Heart left ventricle (tissue), 16 donors: ENCODE results near the gene KREMEN1. TPM values are rescaled to one million over a fixed set of nuclear protein-coding genes. Genes with fewer than 3 reads are reported as not detected.

ENCODE experiments used
- ATAC-seq, 4 donors: fragments of 200-7000 bp; cut with Tn5 transposase; one replicate each; pipeline ENCODE4 v1.9.1; 2020 to 2022; ENCODE audit warnings: moderate library complexity in 4 of 4, mild to moderate bottlenecking in 3 of 4, moderate number of reproducible peaks in 1 of 4
- DNase-seq, 5 donors: peaks; one replicate each; pipeline ENCODE4 v3.0.0-alpha.2; 2020
- H3K27ac ChIP-seq, 12 donors: fragments of 200-600 bp; sonication (generic) in 4 of 12; one replicate each; pipeline versions ENCODE4 v1.5.0 to v1.8.0; 2016 to 2022; ENCODE audit warnings: mild to moderate bottlenecking in 2 of 12
- H3K27me3 ChIP-seq, 9 donors: fragments of 200-600 bp; sonication (generic) in 2 of 9; one replicate each; pipeline versions ENCODE4 v1.5.1 to v1.8.0; 2016 to 2022; ENCODE audit warnings: mild to moderate bottlenecking in 3 of 9
- H3K36me3 ChIP-seq, 9 donors: fragments of 200-600 bp; sonication (generic) in 2 of 9; one replicate each; pipeline versions ENCODE4 v1.5.0 to v1.8.0; 2018 to 2022; ENCODE audit warnings: mild to moderate bottlenecking in 2 of 9
- H3K4me1 ChIP-seq, 12 donors: fragments of 200-600 bp; sonication (generic) in 4 of 12; one replicate each; pipeline versions ENCODE4 v1.5.0 to v1.8.0; 2016 to 2022; ENCODE audit warnings: mild to moderate bottlenecking in 3 of 12
- H3K4me3 ChIP-seq, 12 donors: fragments of 200-600 bp; sonication (generic) in 4 of 12; one replicate each; pipeline versions ENCODE4 v1.5.0 to v1.8.0; 2017 to 2022; ENCODE audit warnings: mild to moderate bottlenecking in 9 of 12, moderate library complexity in 4 of 12
- H3K9me3 ChIP-seq, 12 donors: fragments of 200-600 bp; sonication (generic) in 4 of 12; one replicate each; pipeline versions ENCODE4 v1.5.0 to v1.8.0; 2016 to 2022; ENCODE audit warnings: mild to moderate bottlenecking in 1 of 12
- POLR2A ChIP-seq, 2 donors: fragments of 450-650 bp; IDR thresholded peaks; one replicate each; pipeline ENCODE4 v1.6.1; 2017; ENCODE audit warnings: antibody characterized with exemption in 2 of 2, mild to moderate bottlenecking in 2 of 2, moderate library complexity in 2 of 2
- WGBS, 4 donors: extraction: QIAGEN DNeasy Blood & Tissue Kit in 2 of 4; methylation state at CpG; one replicate each; pipeline versions ENCODE4 v1.1.5 to v1.1.7; 2013 to 2018; 5-methylcytosine and 5-hydroxymethylcytosine counted together
- intact Hi-C, 10 donors: fragments of 100-400 bp; cut with DNase I; formaldehyde crosslinking; loops; one replicate each; pipeline versions ENCODE4 v1.11.1 to v1.14.2; 2022
- polyA plus RNA-seq, 2 donors: library from polyadenylated mRNA; stranded (reverse); fragments of 200-250 nt; gene quantifications; one replicate each; pipeline ENCODE4 v1.2.3, GENCODE V29; 2013
- total RNA-seq, 9 donors: library from RNA; depleted of rRNA in 2 of 9; stranded (reverse); fragments of >200 nt in 2 of 9; fragmentation: NEBNext Ultra II Directional in 3 of 9; extraction: Animal tissue kit (Norgen Biotek cat#: 25700) in 3 of 9; gene quantifications; one replicate each; pipeline versions ENCODE4 v1.1.0 to v1.2.4, GENCODE V29; 2016 to 2023
- TF ChIP-seq, protein P1 (sequence below), 12 donors: fragments of 200-600 bp; sonication (generic) in 4 of 12; IDR thresholded peaks; one replicate each; pipeline versions ENCODE4 v1.5.0 to v1.8.0; 2018 to 2022; ENCODE audit warnings: antibody characterized with exemption in 12 of 12, mild to moderate bottlenecking in 5 of 12
- donor health status: ischemic (EF 13 %, LVEDD 7.1; RV severe dilation, severe dysfunction).
- donor health status: healthy with polysubstance abuse.
- donor health status: DM: no; HTN: yes; CAD: no.
- donor health status: DM: no; HTN: no; CAD: no.
- donor health status: ischemic (EF 25% LVEDD 6.9; RV normal size, moderate dysfunction).
- donor health status: ischemic (EF 25% LVEDD 5.7; RV mildly dilated, moderate dysfunction).
- donor health status: healthy.
- donor health status: DM: yes; HTN: yes; CAD: no.
- donor health status: ischemic (EF 35%, LVEDD 5.7; RV mildly dilated, moderate dysfunction).
- donor health status: nonischemic (EF 11% LVEDD 7.7; RV severe dilation, severe dysfunction).
- donor health status: DM: yes; HTN: yes; CAD: no.
- donor health status: PGD.
- donor health status: ischemic (EF 29% LVEDD 5.4; RV normal size, mild dysfunction).
- donor health status: nonischemic (EF 23%, LVEDD 6.1; RV moderate dilation, normal function).

The KREMEN1 gene
- total and polyA plus RNA-seq, 11 donors, result 24.3 to 67.8 (median 36.4) TPM

DNA sequence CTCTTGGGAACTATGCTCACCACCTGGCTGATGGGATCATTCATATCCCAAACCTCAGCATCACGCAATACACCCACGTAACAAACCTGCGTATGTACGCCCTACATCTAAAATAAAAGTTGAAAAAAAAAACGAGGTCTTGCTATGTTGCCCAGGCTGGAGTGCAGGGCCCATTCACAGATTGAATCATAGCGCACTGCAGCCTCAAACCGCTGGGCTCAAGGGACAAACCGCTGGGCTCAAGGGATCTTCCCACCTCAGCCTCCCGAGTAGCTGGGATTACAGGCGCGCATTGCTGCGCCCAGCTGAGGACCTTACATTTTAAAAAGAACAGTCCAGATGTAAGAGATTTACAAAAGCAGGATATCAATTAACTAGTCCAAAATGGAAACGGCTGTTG is 91.0 kb downstream of the KREMEN1 start:
- H3K27ac ChIP-seq, result no peak overlapping the region

DNA sequence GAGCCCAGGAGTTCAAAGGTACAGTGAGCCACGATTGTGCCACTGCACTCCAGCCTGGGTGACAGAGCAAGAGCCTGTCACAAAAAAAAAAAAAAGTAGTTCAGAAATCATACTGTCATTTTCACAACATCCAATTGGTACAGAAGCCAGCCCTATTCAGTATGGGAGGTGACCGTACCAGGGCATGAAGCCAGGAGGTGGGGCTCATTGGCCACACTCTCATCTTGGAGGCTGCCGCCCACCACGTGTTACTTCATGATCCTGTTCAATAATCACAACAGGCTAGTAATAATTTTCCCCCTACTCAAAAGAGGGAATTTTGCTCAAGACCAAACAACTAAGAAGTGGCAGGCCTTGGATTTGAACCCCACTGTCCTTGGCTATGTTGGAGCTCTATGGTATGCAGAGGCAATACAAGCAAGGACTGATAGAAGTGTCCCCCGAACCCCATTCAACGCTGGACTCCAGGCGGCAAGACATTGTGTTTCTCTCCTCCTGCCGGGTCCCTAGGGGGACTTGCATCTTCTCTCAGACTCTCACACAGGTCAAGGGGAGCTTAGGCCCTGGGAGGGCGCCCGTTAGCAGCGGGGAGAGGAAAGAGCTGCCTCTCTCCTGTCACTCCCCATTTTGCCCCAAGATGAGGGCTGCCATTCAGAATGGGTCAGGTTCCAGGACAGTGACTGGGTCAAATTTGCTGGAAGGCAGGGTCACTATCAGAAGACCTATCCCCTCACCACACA is 92.7 kb downstream of the KREMEN1 start:
- Histone ChIP-seq H3K27ac (no peak overlapping the region), H3K4me1 (peaks cover 0 to 11% (median 0%) of the 10 kb centered on the region in 12 donors), H3K27me3 (no peaks in the 10 kb centered on the region), H3K4me3 (no peak overlapping the region), H3K9me3 (no peaks in the 10 kb centered on the region), H3K36me3 (no peaks in the 10 kb centered on the region)
- TF ChIP-seq, protein P1, sequence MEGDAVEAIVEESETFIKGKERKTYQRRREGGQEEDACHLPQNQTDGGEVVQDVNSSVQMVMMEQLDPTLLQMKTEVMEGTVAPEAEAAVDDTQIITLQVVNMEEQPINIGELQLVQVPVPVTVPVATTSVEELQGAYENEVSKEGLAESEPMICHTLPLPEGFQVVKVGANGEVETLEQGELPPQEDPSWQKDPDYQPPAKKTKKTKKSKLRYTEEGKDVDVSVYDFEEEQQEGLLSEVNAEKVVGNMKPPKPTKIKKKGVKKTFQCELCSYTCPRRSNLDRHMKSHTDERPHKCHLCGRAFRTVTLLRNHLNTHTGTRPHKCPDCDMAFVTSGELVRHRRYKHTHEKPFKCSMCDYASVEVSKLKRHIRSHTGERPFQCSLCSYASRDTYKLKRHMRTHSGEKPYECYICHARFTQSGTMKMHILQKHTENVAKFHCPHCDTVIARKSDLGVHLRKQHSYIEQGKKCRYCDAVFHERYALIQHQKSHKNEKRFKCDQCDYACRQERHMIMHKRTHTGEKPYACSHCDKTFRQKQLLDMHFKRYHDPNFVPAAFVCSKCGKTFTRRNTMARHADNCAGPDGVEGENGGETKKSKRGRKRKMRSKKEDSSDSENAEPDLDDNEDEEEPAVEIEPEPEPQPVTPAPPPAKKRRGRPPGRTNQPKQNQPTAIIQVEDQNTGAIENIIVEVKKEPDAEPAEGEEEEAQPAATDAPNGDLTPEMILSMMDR (IDR thresholded peaks at IDR 0.05), result no peak
- TF ChIP-seq POLR2A (IDR thresholded peaks at IDR 0.05), result no peak
- ATAC-seq (no peak), DNase-seq (peak in 1 of 5 donors; percentile 19)
- WGBS, 4 donors, result 78 to 85% (median 80%) methylated on average over 7 to 11 of the region's 11 CpGs
- intact Hi-C loops, result no loop called here

More for the DNA sequence above, 91.0 kb downstream of the KREMEN1 start:
- H3K9me3 ChIP-seq, result no peaks in the 10 kb centered on the region
- ATAC-seq, result no peak
- H3K36me3 ChIP-seq, result no peaks in the 10 kb centered on the region
- intact Hi-C loops, result no loop called here
- DNase-seq, result no peak
- H3K27me3 ChIP-seq, result no peaks in the 10 kb centered on the region
- TF ChIP-seq, protein P1 (IDR thresholded peaks at IDR 0.05), result no peak
- TF ChIP-seq POLR2A (IDR thresholded peaks at IDR 0.05), result no peak
- peaks cover 0 to 11% (median 0%) of the 10 kb centered on the region in 12 donors for H3K4me1 ChIP-seq
- no peak overlapping the region for H3K4me3 ChIP-seq
- WGBS, 4 donors, result 93 to 94% (median 94%) methylated on average over 13 of the region's 13 CpGs

DNA sequence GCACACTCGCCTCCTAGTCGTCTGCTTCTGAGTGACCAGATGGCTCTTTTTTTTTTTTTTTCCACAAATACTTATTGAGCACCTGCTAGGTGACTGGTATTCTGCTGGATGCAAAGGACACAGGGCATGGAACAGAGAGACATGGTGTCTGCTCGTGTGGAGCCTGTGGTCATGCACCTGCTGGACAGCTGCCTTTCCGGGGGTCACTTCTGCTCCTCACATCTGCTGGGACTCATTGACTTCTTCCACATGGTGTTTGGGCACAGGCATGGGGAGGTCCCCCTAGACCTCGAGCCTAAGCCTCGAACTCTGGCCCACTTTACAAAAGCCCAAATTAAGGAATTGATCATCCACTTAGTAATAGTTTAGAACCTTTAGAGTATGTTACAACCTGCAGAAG is 93.3 kb downstream of the KREMEN1 start:
- TF ChIP-seq, protein P1 (IDR thresholded peaks at IDR 0.05), result no peak
- no peak for TF ChIP-seq POLR2A (IDR thresholded peaks at IDR 0.05)
- 78 to 91% (median 85%) methylated on average over 6 of the region's 6 CpGs for WGBS, 4 donors
- Histone ChIP-seq H3K4me1 (peaks cover 0 to 11% (median 0%) of the 10 kb centered on the region in 12 donors), H3K4me3 (no peak overlapping the region), H3K27me3 (no peaks in the 10 kb centered on the region), H3K27ac (no peak overlapping the region), H3K36me3 (no peaks in the 10 kb centered on the region), H3K9me3 (no peaks in the 10 kb centered on the region)
- ATAC-seq (no peak), DNase-seq (no peak)
- intact Hi-C loops, result no loop called here

GRCh38 chr22:29167032-29167911 is 94.4 kb downstream of the KREMEN1 start:
- H3K4me1 ChIP-seq, result peaks cover 0 to 11% (median 0%) of the 10 kb centered on the region in 12 donors
- intact Hi-C loops, result no loop called here
- no peak overlapping the region for H3K27ac ChIP-seq
- H3K36me3 ChIP-seq, result no peaks in the 10 kb centered on the region
- no peak for TF ChIP-seq POLR2A (IDR thresholded peaks at IDR 0.05)
- TF ChIP-seq, protein P1 (IDR thresholded peaks at IDR 0.05), result no peak
- no peaks in the 10 kb centered on the region for H3K27me3 ChIP-seq
- no peak for ATAC-seq
- peak in 1 of 5 donors; percentile 29 for DNase-seq
- no peak overlapping the region for H3K4me3 ChIP-seq
- H3K9me3 ChIP-seq, result no peaks in the 10 kb centered on the region
- 74 to 88% (median 84%) methylated on average over 21 to 22 of the region's 22 CpGs for WGBS, 4 donors
